Ammon's horn (tissue), 1 donor: ENCODE measurements around the gene RERE.
A peak's percentile ranks its signal among the peaks of the same experiment; 100 is the strongest.
"Not testable (repeated sequence)": the region's sequence is repeated elsewhere in the genome, so short reads cannot be mapped to it uniquely, and the experiment has no call there.

Experiments used
- DNase-seq: peaks from one replicate; pipeline ENCODE4 v3.0.0-alpha.2; 2016; ENCODE audit warnings: low spot score

RERE gene

DNA sequence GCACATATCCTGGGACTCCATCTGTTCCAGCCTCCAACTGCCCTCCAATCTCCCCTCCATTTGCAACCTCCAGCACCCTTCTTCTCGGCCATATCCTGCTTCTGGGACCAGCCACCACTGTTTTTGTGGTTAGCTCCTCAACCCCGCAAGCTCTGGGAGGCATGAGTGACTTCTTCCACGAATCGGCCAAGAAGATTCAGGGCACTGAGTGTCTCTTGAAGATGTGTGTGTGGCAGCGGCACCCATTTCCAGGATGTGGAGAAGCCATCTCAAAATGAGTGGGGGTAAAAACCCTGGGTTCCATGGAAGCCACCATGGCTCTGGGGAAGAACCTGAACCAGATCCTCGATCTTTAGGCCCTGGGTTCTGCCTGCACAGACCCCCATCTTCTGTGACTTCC, 304.9 kb downstream of the RERE start:
- no peak for DNase-seq

DNA sequence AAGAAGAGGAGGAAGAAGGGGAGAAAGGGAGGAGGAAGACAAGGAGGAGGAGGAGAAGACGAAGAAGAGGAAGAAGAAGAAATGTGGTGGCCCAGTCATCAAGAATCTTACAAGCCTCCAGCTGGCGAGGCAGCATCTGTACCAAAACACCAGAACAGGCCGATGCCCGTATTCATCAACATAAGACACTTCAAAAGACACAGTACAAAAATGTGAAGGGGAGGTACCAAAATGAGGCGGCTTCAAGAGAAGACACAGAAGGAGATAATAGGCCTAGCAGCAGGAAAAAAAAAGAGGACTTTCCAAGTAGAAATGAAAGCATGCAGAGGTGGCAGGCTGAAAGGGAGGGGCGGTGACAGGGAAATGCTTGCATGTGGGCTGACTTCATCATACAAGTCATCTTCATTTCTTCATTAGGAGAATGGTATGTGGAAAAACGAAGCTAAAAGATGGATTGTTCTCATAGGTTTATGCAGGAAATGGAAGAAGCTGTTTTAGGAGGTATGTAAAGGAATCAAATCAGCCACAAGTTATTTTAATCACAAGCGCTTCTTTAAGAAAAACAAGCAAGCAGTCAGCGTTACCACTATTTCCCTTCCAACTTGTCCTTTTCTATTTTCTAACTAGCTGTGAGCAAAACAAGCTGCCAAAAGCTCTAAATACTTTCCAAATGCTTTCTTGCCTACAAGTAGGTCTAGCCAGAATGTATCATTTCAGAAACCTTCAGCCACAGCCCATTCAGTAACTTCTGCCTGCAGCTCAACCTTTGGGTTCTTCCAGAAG, 307.2 kb downstream of the RERE start:
- peak; percentile 61 for DNase-seq

DNA sequence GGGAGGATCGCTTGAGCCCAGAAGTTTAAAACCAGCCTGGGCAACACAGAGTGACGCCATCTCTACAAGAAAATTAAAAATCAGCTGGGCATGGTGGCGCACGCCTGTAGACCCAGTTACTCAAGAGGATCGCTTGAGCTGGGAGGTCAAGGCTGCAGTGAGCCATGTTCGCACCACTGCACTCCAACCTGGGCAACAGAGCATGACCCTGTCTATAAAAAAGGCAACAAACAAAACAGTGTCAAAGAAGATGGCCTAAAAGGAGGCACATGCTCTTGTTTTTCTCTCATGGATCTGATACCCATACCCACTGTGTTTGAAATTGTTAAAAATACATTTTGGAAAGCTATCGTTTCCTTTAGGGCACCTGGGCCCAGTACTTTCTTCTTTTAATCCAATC, 307.9 kb downstream of the RERE start:
- no peak for DNase-seq

DNA sequence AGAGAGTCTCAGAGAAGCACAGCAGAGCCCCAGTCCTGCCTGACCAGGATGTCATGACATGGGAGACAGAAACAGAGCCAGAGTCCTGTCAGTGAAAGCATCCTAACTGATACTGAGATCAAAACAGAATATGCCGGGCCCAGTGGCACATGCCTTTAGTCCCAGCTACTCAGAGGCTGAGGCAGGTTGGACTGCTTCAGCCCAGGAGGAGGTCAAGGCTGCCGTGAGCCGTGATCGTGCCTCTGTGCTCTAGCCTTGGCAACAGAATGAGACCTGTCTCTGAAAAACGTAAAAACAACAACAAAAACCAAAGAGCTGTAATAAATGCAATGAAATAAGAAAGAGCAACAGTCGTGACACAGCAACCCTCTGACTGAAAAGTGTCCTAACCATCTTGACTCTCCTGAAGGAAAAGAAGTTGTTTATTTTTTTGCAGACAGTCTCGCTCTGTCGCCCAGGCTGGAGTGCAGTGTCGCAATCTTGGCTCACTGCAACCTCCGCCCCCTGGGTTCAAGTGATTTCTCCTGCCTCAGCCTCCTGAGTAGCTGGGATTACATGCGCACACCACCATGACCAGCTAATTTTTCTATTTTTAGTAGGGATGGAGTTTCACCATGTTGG, 310.3 kb downstream of the RERE start:
- DNase-seq: no peak

DNA sequence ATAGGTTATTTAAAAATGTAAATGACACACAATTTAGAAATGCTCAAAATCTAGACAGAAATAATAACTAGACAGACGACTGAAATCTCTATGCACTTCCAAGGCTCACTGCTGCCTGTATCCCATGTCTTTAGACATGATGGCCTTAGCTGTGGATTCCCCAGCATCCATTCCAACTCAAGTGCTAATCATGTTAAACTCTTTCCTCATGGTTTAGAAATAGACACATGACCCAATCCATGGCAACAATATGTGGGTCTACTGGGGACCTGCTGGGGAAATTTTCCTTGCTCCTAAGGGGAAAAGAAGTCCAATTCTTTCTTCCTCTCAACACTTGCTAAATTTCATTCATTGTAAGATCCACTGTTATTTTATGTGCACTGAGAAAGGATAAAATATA, 311.0 kb downstream of the RERE start:
- DNase-seq: no peak

DNA sequence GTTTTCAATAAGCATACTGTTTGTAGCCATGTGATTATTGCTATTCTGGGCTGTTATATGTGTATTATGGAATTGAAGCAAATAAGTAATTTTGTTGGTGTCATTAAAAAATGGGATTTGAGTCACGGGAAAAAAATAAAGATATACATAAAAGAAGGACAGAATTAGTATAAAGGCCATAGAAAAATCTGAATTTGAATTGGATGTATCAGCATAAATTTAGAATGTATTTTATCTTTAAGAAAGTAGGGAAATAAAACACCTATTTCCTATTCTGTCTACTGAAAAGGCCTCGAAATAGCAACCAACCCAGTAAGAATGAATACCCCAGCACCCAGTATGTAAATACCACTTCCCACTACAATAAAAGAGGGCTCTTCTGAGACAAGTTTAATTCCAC, 313.6 kb downstream of the RERE start:
- DNase-seq: no peak

DNA sequence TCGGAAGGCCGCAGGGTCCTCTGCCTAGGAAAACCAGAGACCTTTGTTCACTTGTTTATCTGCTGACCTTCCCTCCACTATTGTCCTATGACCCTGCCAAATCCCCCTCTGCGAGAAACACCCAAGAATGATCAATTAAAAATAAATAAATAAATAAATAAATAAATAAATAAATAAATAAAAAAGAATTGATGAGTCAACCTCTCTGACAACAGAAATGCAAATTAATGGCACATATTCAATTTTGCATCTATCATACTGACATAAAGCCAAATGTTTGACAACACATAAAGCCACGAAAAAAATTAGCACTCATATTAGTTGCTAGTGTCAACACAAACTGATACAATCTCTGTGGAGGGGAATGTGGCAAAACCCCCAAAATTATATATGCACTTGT, 314.5 kb downstream of the RERE start:
- not testable (repeated sequence) for DNase-seq

DNA sequence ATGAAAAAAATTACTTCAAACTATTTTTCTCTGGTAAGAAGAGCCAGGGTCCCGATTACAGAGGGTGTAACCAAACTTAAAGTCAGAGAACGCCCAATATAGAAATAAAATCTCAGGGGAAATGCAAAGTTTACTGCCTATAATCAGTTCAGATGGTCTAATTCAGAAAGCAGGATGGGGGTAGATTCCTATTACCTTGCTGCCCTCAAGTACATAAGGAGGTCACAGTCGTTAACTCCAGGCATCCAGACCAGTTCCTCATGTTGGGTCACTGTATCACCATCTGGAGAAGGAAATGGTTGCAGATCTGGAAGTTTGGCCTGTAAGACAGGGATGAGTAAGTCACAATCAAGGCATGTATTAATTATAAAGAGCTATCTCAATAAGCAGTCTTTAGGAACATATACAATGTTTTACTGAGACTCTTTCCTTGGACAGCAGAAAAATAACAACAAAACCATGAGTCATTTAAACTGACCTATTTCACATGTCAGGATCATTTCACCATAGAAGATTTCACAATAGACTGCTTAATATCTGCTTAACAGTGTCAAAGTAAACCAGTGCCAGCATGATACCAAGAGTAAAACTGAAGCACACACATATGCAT, 320.1 kb downstream of the RERE start:
- DNase-seq: no peak

DNA sequence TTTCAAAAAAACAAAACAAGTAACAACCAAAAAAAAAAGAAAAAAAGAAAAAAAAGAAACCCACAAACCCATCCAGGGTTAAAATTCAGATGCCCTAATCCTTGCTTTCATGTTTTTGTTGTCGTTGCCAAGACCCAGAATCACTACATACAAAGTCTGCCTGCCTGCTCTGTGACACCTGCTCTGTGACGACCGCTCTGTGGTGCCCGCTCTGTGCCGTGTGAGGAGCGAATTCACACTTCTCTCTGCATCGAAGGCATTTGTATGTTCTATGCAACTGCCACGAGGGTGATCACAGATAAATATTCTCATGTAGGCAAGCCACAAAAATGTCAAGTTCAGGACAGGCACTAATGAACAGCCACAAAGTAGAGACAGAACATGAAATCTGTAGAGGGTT, 321.0 kb downstream of the RERE start:
- no peak for DNase-seq

DNA sequence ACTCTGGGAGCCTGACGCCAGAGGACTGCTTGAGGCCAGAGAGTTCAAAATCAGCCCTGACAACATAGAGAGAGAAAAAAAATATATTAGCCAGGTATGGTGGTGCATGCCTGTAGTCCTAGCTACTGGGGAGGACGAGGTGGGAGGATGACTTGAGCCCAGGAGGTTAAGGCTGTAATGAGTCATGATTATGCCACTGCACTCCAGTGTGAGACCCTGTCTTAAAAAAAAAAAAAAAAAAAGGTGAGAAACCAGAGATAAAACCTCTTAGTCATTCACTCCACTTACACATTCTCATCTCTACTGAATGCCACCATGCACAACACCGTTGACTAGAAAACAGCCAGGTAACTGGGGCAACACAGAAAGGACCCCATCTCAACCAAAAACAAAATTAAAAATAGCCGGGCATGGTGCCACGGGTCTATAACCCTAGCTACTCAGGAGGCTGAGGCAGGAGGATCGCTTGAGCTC, 321.5 kb downstream of the RERE start:
- DNase-seq: no peak

DNA sequence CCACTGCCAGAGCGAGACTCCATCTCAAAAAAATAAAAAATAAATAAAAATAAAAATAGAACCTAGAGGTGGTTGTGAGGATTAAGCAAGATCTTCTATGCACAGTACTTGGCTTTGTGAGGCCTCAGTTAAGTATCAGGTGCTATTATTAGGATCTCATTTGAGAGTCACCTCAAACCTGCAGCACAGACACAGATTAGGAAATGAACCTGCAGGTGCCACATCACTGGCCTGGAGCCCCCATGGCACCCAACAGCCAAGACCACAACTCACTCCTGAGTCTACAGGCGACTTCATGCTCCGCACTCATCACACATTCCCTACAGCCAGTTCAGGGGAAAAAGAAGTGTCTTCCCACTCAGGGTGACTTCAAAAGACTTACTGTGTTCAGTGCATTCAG, 322.8 kb downstream of the RERE start:
- no peak for DNase-seq

DNA sequence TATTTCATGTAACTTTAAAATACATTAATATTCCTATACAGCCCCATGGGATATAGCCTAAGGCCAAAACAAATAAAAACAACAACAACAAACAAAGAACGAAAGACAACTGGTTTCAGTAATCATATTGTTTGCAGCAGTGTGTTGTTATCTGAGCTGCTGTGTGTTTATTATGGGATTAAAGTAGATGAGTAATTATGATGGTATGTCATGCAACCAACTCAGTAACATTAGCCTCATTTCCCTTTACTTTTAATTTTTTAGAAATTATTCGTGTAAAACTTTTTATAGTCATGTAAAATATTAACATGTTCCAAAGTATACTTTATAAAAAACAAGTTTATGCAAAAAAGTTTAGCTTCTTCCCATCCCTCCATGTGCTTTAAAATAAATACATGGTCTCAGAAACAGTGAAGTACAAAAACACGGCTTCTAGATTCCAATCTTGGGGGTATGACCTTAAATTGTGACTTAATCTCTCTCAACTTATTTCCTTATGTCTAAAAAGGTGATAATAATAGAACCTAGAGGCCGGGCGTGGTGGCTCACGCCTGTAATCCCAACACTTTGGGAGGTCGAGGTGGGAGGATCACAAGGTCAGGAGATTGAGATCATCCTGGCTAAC, 323.4 kb downstream of the RERE start:
- no peak for DNase-seq

DNA sequence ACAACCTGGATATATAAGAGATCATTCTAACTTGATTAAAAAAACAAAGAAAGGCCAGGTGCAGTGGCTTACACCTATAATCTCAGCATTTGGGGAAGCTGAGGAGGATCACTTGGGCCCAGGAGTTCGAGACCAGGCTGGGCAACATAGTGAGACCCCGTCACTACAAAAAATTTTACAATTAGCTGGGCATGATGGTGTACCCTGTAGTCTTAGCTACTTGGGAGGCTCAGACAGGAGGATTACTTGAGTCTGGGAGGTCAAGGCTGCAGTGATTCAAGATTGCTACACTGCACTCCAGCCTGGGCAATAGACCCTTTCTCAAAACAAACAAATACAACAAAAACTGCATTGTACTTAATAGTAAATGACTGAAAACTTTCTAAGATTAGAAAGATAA, 330.2 kb downstream of the RERE start:
- no peak for DNase-seq

DNA sequence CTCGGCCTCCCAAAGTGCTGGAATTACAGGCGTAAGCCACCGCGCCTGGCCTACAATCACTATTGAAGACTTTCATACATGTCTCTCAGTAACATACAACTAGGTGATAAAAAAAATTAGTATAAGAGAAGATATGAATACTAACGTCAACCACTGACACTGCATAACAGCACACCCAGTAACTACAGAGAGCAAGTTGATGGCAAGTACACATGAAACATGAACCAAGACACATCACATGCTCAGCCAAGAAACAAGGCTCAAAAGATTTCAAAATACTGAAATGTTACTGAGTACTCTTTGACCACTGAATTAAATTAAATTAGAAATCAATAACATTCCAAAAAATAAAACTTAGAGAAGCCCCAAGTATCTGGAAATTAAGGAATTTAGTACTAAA, 331.4 kb downstream of the RERE start:
- DNase-seq: no peak

DNA sequence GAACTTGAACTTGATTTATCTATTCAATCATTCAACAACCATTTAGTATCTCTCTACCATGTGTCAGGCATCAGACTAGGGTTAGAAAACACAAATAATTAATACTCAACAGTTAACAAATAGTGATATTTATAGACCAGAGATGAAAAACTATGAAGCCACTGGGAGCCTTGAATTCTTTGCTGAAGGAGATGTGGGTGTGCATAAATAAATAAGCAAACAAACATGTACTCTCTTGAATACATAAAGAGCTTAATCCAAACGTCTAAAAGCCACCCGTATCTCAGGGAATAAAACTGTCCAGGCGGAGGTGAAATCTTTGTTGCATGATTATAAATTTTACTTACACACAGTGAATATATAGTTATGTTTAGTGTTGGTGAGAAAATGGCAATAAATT, 333.9 kb downstream of the RERE start:
- no peak for DNase-seq

DNA sequence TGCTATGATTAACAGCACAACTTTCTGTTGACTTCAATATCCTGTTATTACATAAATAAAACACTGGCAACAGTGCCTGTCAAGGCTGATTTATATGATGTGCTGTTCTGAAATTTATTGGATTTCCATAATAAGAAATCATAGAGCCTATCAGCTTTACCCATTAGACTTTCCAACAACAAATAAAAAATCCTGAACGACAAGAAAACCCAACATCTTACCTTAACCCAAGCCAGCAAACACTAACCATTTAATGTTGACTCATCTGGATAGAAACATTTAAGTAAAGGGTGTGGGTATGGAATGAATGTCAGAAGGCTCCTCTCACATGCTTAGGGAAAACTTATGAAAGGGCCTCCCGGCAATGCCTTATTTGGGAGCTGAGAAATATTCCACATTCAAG, 334.5 kb downstream of the RERE start:
- DNase-seq: no peak

DNA sequence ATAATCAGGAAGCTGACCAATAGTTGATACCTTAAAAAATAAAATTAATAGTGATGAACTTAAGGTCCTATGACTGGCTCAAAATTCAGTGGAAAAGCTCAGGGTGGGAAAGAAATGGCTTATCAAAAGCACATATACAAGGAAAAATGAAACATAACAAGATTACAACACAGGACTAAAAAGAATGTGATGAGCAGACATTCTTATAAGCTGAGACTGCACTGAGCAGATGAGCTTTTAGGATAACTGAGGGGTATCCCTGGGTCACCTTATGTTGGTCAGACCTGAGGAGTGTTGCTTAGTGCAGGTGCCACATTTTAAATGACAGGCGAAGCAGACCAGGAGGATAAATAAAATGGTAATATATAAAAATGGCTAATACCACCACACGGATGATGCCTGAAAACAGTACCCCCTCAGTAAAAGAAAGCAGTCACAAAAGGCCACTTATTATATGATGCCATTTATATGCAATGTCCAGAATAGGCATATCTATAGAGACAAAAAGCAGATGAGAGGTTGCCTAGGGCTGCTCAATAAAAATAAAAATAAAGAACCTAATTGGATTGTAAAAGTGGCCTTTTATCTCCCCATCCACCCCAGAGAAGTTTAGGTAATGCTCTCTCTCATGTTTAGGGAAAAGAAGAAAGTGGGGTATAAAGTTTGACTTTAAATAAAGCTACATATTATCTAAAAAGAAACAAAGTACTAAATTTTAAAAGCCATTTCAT, 335.6 kb downstream of the RERE start:
- no peak for DNase-seq

DNA sequence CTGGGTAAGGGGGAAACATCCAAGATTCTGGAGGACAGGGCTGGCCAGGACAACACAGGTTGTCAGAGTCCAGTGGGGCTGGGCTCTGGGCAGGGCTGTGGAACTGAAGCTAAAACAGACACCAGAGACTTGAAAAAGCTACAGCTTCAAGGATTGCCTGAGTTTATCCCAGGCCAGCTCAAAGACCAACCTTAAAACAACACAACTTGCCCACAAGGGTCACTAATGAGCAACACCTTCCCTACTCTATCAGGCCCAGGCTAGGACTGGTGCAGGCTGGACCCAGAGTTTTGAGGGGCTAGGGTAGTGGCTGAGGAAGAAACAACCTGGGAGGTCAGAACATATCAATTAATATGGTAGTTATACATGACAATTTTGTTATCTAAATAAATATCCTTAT, 338.9 kb downstream of the RERE start:
- no peak for DNase-seq

DNA sequence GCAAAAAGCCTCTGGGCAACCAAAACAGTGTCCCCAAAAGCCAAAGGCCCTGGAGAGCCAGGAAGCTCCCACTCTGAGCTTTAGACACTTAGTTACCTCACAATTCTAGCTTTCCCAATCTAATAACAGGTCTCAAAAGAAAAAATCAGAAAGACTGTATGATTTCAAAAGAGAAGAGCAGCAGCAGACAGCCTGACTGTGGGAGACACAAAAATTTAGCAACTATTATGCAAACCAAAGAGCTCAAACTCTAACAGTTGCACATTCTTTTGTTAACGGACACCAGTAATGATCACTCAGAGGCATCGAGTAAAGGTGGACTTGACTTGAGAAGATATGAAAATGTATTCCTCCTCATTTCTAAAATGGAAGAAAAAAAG, 339.5 kb downstream of the RERE start:
- DNase-seq: no peak

DNA sequence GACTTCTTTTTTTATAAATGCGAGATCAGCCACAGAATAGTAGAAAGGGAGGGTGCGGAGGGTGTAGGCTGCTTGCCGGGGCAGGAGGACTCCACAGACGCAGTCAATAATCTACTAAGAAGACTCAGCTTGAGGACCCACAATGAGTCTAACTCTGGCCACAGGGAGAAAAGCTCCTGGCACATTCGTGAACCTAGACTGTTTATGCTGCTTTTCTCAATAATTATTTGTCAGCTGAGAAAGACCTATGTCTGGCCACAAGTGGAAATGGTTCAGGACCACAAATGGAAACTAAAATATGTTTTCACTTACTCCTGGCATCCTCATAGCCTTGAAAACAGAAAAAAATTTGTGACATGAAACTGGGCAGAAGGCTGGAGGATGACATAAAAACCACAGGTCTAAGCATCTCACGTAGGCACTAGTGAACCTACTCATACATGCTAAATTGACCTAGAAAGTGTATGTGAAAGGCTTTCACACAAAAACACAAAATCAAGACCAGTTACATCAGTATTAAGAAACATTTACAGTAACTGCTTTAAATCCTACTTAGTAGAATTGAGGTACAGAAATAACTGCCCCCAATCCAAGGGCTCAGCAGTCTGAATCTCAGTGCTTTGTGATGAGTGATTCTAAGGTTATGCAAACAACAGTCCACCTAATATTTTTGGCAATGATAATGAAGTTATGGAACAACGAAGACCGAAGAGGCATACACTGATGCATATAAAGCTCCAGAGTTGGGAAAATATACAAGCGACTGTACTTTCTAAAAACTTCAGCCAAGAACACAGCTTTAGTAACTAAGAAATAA, 340.1 kb downstream of the RERE start:
- DNase-seq: no peak

DNA sequence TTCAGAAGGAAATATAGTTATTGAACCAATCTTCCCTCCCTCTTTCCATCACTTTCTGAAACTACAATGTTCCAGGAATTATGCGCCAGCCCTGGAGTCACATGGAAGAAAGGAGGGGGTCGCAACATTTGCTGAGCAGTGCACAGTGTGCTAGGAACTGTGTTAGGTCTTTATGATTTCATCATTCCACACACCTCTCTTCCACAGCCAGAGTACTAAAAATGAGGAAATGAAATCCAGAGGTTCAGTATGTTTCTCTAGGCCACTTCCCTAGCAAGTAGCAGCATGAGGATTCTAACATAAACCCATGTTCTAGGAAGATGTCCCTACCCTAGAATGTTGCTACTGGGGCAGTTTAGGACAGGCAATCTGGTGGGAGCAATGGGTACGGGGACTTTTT, 341.4 kb downstream of the RERE start:
- DNase-seq: no peak
